Neural crest cell (in vitro differentiated cells): ENCODE data around the gene KREMEN1. TPM values are rescaled to one million over a fixed set of nuclear protein-coding genes. Genes with fewer than 3 reads are reported as not detected.
A peak's percentile ranks its signal among the peaks of the same experiment; 100 is the strongest.

Source experiments
- DNase-seq: peaks from one replicate; pipeline ENCODE4 v3.0.0; 2021; ENCODE audit warnings: low read depth, mixed read lengths, low spot score
- H3K27ac Mint-ChIP-seq: one replicate; pipeline ENCODE4 v1.8.0; 2021; ENCODE audit warnings: mild to moderate bottlenecking, mixed read lengths; ENCODE audit not compliant: unreplicated experiment
- H3K27me3 Mint-ChIP-seq: 2 replicates; pipeline ENCODE4 v1.8.0; 2021; ENCODE audit warnings: low read depth, mild to moderate bottlenecking, mixed read lengths
- H3K36me3 Mint-ChIP-seq: 2 replicates; pipeline ENCODE4 v1.8.0; 2021; ENCODE audit warnings: low read depth, mild to moderate bottlenecking, mixed read lengths
- H3K4me1 Mint-ChIP-seq: 2 replicates; pipeline ENCODE4 v1.8.0; 2021; ENCODE audit warnings: mixed read lengths
- H3K4me3 Mint-ChIP-seq: one replicate; pipeline ENCODE4 v1.8.0; 2021; ENCODE audit warnings: mild to moderate bottlenecking, mixed read lengths
- H3K9me3 Mint-ChIP-seq: 2 replicates; pipeline ENCODE4 v1.8.0; 2021; ENCODE audit warnings: mixed read lengths
- CTCF ChIP-seq: fragments of 200-600 bp; sonication (generic); conservative IDR thresholded peaks from 2 replicates; pipeline ENCODE4 v1.5.0; 2021; ENCODE audit warnings: antibody characterized with exemption, mild to moderate bottlenecking
- total RNA-seq: library from RNA; stranded (reverse); gene quantifications from 2 replicates; pipeline ENCODE4 v1.2.1, GENCODE V29; 2021

Gene KREMEN1
- total RNA-seq, 1 donor from 2014 or later, result 3.9 TPM

DNA sequence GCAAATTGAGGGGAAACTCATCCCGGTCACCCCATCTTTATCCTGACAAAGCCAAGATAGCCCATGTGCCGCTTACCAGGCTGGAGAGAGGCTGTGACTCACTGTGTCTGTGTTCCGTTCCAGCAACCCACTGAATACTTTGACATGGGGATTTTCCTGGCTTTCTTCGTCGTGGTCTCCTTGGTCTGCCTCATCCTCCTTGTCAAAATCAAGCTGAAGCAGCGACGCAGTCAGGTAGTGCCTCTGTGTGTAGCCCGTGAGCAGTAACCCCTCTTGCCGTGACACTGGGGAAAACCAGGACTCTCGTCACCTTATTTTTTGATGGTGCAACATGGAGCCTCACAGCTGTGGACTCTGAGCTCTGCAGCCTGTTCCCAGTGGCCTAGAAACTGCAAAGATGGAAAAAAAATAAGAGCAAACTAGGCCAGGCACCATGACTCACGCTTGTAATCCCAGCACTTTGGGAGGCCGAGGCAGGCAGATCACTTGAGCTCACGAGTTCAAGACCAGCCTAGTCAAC, 28.1 kb upstream of the KREMEN1 start:
- no peak overlapping the region for H3K4me3 Mint-ChIP-seq
- no peak overlapping the region for H3K27ac Mint-ChIP-seq
- H3K36me3 Mint-ChIP-seq, result peaks cover 3% of the 10 kb centered on the region
- no peak for DNase-seq
- H3K27me3 Mint-ChIP-seq, result no peaks in the 10 kb centered on the region
- TF ChIP-seq CTCF, result no peak
- H3K4me1 Mint-ChIP-seq, result peaks cover 7% of the 10 kb centered on the region
- no peaks in the 10 kb centered on the region for H3K9me3 Mint-ChIP-seq

GRCh38 chr22:29048822-29049654, 23.8 kb upstream of the KREMEN1 start:
- H3K27me3 Mint-ChIP-seq, result no peaks in the 10 kb centered on the region
- no peak overlapping the region for H3K4me3 Mint-ChIP-seq
- no peaks in the 10 kb centered on the region for H3K4me1 Mint-ChIP-seq
- peak overlapping the region; percentile 14 for H3K27ac Mint-ChIP-seq
- DNase-seq, result no peak
- TF ChIP-seq CTCF, result no peak
- H3K36me3 Mint-ChIP-seq, result peaks cover 4% of the 10 kb centered on the region
- H3K9me3 Mint-ChIP-seq, result no peaks in the 10 kb centered on the region

GRCh38 chr22:29049655-29050263, 23.1 kb upstream of the KREMEN1 start:
- Mint-ChIP-seq H3K9me3 (no peaks in the 10 kb centered on the region), H3K4me3 (no peak overlapping the region), H3K27me3 (no peaks in the 10 kb centered on the region), H3K36me3 (peaks cover 4% of the 10 kb centered on the region), H3K4me1 (peaks cover 2% of the 10 kb centered on the region), H3K27ac (no peak overlapping the region)
- no peak for TF ChIP-seq CTCF
- DNase-seq, result no peak

- no peak for TF ChIP-seq CTCF
- Mint-ChIP-seq H3K4me3 (no peak overlapping the region), H3K27ac (no peak overlapping the region), H3K36me3 (peaks cover 4% of the 10 kb centered on the region), H3K9me3 (no peaks in the 10 kb centered on the region), H3K27me3 (no peaks in the 10 kb centered on the region), H3K4me1 (peaks cover 9% of the 10 kb centered on the region)
- DNase-seq, result no peak
Measured at GRCh38 chr22:29050457-29050856, 22.4 kb upstream of the KREMEN1 start.

GRCh38 chr22:29053048-29053702, 19.7 kb upstream of the KREMEN1 start:
- Mint-ChIP-seq H3K27me3 (no peaks in the 10 kb centered on the region), H3K27ac (no peak overlapping the region), H3K9me3 (no peaks in the 10 kb centered on the region), H3K4me3 (no peak overlapping the region), H3K4me1 (peaks cover 12% of the 10 kb centered on the region), H3K36me3 (peaks cover 4% of the 10 kb centered on the region)
- no peak for TF ChIP-seq CTCF
- no peak for DNase-seq
